Measurements from ENCODE around the gene PIK3R6. TPM values are rescaled to one million over a fixed set of nuclear protein-coding genes. Genes with fewer than 3 reads are reported as not detected.

Gene PIK3R6
- total RNA-seq, 1 donor from 2014 or later: 0.56 TPM

DNA sequence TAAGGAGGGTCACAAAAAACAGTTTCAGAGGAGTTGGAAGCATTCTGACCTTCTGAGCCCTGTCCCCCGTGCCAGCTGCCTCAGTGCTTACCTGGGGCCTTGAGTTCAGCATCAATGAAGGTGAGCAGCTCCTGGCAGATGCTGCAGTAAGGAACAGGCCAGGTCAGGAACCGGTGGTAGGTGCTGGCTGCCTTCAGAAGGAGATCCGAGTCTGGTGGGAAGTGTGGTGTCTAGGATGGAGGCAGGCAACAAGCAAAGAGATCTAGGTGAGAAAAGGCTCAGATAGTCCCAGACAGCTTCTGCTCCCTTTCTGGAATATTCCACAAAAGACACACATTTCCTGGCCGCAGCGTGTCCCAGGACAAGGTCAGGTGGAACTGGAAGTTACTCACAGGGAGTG lies 37.2 kb upstream of the PIK3R6 start:
- Mint-ChIP-seq H3K36me3 (ENCODE audit: low read depth, unreplicated experiment) (peaks cover 13% of the 10 kb centered on the region), H3K4me1 (ENCODE audit: unreplicated experiment) (no peaks in the 10 kb centered on the region), H3K4me3 (ENCODE audit: unreplicated experiment) (no peak overlapping the region), H3K27ac (ENCODE audit: unreplicated experiment) (no peak overlapping the region), H3K27me3 (ENCODE audit: unreplicated experiment) (peaks cover 1% of the 10 kb centered on the region), H3K9me3 (ENCODE audit: unreplicated experiment) (no peaks in the 10 kb centered on the region)
- TF ChIP-seq, protein P1, sequence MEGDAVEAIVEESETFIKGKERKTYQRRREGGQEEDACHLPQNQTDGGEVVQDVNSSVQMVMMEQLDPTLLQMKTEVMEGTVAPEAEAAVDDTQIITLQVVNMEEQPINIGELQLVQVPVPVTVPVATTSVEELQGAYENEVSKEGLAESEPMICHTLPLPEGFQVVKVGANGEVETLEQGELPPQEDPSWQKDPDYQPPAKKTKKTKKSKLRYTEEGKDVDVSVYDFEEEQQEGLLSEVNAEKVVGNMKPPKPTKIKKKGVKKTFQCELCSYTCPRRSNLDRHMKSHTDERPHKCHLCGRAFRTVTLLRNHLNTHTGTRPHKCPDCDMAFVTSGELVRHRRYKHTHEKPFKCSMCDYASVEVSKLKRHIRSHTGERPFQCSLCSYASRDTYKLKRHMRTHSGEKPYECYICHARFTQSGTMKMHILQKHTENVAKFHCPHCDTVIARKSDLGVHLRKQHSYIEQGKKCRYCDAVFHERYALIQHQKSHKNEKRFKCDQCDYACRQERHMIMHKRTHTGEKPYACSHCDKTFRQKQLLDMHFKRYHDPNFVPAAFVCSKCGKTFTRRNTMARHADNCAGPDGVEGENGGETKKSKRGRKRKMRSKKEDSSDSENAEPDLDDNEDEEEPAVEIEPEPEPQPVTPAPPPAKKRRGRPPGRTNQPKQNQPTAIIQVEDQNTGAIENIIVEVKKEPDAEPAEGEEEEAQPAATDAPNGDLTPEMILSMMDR (IDR thresholded peaks at IDR 0.05; ENCODE audit: unreplicated experiment): no peak
- DNase-seq (ENCODE audit: low spot score): no peak

DNA sequence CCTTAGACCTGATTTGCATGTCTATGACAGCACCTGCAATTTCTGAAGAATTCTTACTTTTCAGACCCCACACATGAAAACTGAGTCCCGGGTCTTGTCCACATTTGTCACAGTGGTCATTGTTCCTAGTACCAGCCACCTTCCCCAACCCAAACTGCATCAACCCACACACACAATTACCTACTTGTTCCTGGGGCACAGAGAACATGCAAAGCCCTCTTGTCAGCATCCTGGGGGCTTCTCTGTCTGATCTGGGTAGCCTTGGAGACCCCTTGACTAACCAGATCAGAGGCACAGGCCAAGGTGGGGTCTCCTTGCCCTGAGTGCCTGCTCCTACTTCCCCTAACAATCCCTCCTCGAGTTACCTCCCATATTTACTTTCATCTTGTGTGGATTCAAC lies 36.7 kb upstream of the PIK3R6 start:
- Mint-ChIP-seq H3K4me1 (ENCODE audit: unreplicated experiment) (peaks cover 2% of the 10 kb centered on the region), H3K36me3 (ENCODE audit: low read depth, unreplicated experiment) (peaks cover 13% of the 10 kb centered on the region), H3K27ac (ENCODE audit: unreplicated experiment) (no peak overlapping the region), H3K27me3 (ENCODE audit: unreplicated experiment) (peaks cover 1% of the 10 kb centered on the region), H3K9me3 (ENCODE audit: unreplicated experiment) (no peaks in the 10 kb centered on the region), H3K4me3 (ENCODE audit: unreplicated experiment) (no peak overlapping the region)
- TF ChIP-seq, protein P1 (IDR thresholded peaks at IDR 0.05; ENCODE audit: unreplicated experiment): no peak
- DNase-seq (ENCODE audit: low spot score): no peak

GRCh38 chr17:8900626-8901585 lies 33.4 kb upstream of the PIK3R6 start:
- H3K4me3 Mint-ChIP-seq (ENCODE audit: unreplicated experiment): no peak overlapping the region
- peaks cover 1% of the 10 kb centered on the region for H3K27me3 Mint-ChIP-seq (ENCODE audit: unreplicated experiment)
- H3K4me1 Mint-ChIP-seq (ENCODE audit: unreplicated experiment): peaks cover 7% of the 10 kb centered on the region
- no peak overlapping the region for H3K27ac Mint-ChIP-seq (ENCODE audit: unreplicated experiment)
- TF ChIP-seq, protein P1 (IDR thresholded peaks at IDR 0.05; ENCODE audit: unreplicated experiment): no peak
- peaks cover 24% of the 10 kb centered on the region for H3K36me3 Mint-ChIP-seq (ENCODE audit: low read depth, unreplicated experiment)
- H3K9me3 Mint-ChIP-seq (ENCODE audit: unreplicated experiment): no peaks in the 10 kb centered on the region
- DNase-seq (ENCODE audit: low spot score): no peak

- H3K36me3 Mint-ChIP-seq (ENCODE audit: low read depth, unreplicated experiment): peaks cover 21% of the 10 kb centered on the region
- no peak for DNase-seq (ENCODE audit: low spot score)
- peaks cover 7% of the 10 kb centered on the region for H3K4me1 Mint-ChIP-seq (ENCODE audit: unreplicated experiment)
- peaks cover 1% of the 10 kb centered on the region for H3K27me3 Mint-ChIP-seq (ENCODE audit: unreplicated experiment)
- no peak overlapping the region for H3K27ac Mint-ChIP-seq (ENCODE audit: unreplicated experiment)
- H3K9me3 Mint-ChIP-seq (ENCODE audit: unreplicated experiment): no peaks in the 10 kb centered on the region
- TF ChIP-seq, protein P1 (IDR thresholded peaks at IDR 0.05; ENCODE audit: unreplicated experiment): no peak
- H3K4me3 Mint-ChIP-seq (ENCODE audit: unreplicated experiment): no peak overlapping the region
Measured at GRCh38 chr17:8900207-8900606, 32.7 kb upstream of the PIK3R6 start.

DNA sequence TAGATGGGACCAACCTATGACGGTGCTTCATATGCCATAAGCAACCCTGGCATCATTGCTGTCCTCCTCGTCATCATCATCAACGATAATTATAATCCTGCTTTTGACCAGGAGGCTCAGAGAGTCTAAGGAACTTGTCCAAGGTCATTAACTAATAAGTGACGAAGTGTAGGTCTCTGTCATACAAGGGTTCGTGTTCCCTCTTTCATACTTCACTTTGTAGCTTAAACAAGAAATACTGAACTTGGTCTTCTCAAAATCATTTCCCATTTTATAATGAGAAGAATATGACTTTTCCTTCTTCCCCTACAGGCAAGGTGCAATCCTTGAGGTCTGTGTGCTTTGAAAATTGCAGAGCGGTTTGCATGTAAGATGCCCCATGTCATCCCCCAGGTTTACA lies 31.2 kb upstream of the PIK3R6 start:
- no peak for DNase-seq (ENCODE audit: low spot score)
- Mint-ChIP-seq H3K27me3 (ENCODE audit: unreplicated experiment) (no peaks in the 10 kb centered on the region), H3K4me3 (ENCODE audit: unreplicated experiment) (peak overlapping the region; percentile 42), H3K27ac (ENCODE audit: unreplicated experiment) (peak overlapping the region; percentile 16), H3K4me1 (ENCODE audit: unreplicated experiment) (peaks cover 13% of the 10 kb centered on the region), H3K36me3 (ENCODE audit: low read depth, unreplicated experiment) (peaks cover 14% of the 10 kb centered on the region), H3K9me3 (ENCODE audit: unreplicated experiment) (no peaks in the 10 kb centered on the region)
- TF ChIP-seq, protein P1 (IDR thresholded peaks at IDR 0.05; ENCODE audit: unreplicated experiment): no peak

All from endothelial cell (in vitro differentiated cells).